ENCODE measurements around the gene TNRC18.
"Not testable (repeated sequence)": the region's sequence is repeated elsewhere in the genome, so short reads cannot be mapped to it uniquely, and the experiment has no call there.

The TNRC18 gene

GRCh38 chr7:5265320-5266190 is 158.1 kb downstream of the TNRC18 start:
- no peak for DNase-seq

- not testable (repeated sequence) for DNase-seq
Measured at GRCh38 chr7:5263066-5263465, 160.6 kb downstream of the TNRC18 start.

DNA sequence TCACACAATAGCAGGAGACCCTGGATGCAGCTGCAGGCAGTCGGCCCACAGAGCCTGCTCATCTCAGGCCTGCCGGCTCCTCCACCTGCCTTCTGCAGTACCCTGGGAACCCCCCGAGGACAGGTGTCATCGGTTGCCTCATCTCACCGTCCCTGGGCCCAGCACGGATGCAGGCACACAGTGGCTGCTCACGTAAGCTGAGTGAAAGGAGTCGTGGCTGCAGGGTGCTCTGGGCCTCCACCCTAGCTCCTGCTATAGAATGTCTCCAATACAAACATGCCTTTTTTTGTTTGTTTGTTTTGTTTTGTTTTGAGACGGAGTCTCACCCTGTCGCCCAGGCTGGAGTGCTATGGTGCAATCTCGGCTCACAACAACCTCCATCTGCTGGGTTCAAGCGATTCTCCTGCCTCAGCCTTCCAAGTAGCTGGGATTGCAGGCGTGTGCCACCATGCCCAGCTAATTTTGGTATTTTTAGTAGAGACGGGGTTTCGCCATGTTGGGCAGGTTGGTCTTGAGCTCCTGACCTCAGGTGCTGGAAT is 163.0 kb downstream of the TNRC18 start:
- not testable (repeated sequence) for DNase-seq
